Measurements from ENCODE around the gene DCST1.

DNA sequence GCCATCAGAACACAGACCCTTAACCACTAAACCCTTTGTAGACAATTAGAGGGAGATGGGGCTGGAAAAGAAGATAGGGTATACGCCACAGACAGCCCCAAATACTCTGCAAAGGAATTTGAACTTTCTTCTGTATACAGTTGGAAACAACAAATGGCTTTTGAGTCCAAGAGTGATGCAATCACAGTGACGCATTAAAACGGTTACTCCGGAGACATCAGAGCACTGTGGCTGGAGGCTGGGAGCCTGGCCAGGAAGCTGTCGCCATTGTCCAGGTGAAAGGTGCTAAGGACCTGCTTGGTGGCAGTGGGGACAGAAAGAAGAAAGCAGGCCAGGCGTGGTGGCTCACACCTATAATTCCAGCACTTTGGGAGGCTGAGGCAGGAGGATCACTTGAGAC, 46.3 kb upstream of the DCST1 start:
- TF ChIP-seq TCF7L2 (IDR thresholded peaks at IDR 0.05; ENCODE audit: borderline replicate concordance, extremely low read depth, insufficient read depth, insufficient read length) (no peak), CTCF (IDR thresholded peaks at IDR 0.05 in 2 of 3, conservative IDR thresholded peaks at IDR 0.05 in 1 of 3; ENCODE audit: borderline replicate concordance in 1 of 3, insufficient read depth in 1 of 3, low read depth in 2 of 3, low read length in 2 of 3) (no peak), POLR2AphosphoS5 (IDR thresholded peaks at IDR 0.05; ENCODE audit: low read depth, low read length) (no peak), ZNF274 (IDR thresholded peaks at IDR 0.05; ENCODE audit: low read depth, low read length) (no peak), EZH2 (IDR thresholded peaks at IDR 0.05) (no peak), POLR2A (IDR thresholded peaks at IDR 0.05; ENCODE audit: borderline replicate concordance, extremely low read depth, insufficient read depth, insufficient read length) (no peak), CEBPB (IDR thresholded peaks at IDR 0.05; ENCODE audit: low read depth) (no peak), YY1 (IDR thresholded peaks at IDR 0.05; ENCODE audit: extremely low read depth, insufficient replicate concordance, low read depth, low read length) (no peak), EZH2phosphoT487 (IDR thresholded peaks at IDR 0.05; ENCODE audit: borderline replicate concordance) (no peak), MAX (IDR thresholded peaks at IDR 0.05) (no peak), SP1 (IDR thresholded peaks at IDR 0.05; ENCODE audit: low read depth) (no peak)
- TF ChIP-seq, protein P1, sequence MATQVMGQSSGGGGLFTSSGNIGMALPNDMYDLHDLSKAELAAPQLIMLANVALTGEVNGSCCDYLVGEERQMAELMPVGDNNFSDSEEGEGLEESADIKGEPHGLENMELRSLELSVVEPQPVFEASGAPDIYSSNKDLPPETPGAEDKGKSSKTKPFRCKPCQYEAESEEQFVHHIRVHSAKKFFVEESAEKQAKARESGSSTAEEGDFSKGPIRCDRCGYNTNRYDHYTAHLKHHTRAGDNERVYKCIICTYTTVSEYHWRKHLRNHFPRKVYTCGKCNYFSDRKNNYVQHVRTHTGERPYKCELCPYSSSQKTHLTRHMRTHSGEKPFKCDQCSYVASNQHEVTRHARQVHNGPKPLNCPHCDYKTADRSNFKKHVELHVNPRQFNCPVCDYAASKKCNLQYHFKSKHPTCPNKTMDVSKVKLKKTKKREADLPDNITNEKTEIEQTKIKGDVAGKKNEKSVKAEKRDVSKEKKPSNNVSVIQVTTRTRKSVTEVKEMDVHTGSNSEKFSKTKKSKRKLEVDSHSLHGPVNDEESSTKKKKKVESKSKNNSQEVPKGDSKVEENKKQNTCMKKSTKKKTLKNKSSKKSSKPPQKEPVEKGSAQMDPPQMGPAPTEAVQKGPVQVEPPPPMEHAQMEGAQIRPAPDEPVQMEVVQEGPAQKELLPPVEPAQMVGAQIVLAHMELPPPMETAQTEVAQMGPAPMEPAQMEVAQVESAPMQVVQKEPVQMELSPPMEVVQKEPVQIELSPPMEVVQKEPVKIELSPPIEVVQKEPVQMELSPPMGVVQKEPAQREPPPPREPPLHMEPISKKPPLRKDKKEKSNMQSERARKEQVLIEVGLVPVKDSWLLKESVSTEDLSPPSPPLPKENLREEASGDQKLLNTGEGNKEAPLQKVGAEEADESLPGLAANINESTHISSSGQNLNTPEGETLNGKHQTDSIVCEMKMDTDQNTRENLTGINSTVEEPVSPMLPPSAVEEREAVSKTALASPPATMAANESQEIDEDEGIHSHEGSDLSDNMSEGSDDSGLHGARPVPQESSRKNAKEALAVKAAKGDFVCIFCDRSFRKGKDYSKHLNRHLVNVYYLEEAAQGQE (IDR thresholded peaks at IDR 0.05; ENCODE audit: low read depth), result no peak
